ENCODE measurements around the gene PSMD3.

Gene PSMD3

DNA sequence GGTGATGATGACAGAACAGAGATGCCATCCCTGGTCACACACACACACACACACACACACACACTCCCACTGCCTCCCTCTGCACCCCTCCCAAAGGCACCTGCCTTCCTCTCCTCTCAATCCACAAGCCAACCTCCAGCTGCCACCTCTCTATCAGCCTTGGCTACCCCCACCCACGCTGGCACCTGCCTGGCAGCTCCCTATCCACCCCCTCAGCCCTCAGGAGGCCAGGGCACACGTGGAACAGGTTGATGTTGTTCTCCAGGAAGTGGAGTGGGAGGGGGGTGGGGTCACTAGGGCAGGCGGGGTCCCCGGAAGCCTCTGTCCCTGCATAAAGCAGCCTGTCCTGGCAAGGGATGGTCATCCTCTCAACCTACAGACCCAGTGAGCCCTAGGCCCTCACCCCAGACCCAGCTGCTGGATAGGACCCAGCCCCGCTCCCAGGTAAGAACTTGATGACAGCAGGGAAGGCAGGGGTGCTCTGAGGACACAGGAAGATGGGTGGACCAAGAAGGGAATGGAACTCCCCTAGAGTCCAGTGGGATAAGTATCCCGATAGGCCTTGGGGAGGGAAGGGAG is 17.9 kb upstream of the PSMD3 start, which contains the start of gene GSDMA:
TSS of gene GSDMA (plus strand) at position 363 of the 579 bp plus-strand sequence. CDS start 2,684 bp downstream, outside the sequence.
- no peak for DNase-seq

DNA sequence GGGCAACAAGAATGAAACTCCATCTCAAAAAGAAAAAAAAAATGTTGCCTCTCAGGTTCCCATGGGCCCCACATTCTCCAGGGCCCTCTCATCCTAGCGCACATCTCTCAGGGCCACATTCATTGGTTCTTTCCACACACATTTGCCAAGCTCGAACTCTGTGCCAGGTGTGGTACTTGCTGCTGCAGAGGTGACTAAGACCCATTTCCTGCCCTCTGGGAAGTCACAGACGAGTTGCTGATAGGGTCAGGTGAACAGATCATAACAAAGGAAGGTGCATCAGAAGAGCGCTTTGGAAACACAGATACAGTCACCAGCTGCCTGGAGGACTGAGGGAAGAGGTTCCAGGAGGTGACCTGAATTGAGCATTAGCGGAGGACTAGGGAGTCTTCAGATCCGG is 16.8 kb upstream of the PSMD3 start:
- DNase-seq = no peak

DNA sequence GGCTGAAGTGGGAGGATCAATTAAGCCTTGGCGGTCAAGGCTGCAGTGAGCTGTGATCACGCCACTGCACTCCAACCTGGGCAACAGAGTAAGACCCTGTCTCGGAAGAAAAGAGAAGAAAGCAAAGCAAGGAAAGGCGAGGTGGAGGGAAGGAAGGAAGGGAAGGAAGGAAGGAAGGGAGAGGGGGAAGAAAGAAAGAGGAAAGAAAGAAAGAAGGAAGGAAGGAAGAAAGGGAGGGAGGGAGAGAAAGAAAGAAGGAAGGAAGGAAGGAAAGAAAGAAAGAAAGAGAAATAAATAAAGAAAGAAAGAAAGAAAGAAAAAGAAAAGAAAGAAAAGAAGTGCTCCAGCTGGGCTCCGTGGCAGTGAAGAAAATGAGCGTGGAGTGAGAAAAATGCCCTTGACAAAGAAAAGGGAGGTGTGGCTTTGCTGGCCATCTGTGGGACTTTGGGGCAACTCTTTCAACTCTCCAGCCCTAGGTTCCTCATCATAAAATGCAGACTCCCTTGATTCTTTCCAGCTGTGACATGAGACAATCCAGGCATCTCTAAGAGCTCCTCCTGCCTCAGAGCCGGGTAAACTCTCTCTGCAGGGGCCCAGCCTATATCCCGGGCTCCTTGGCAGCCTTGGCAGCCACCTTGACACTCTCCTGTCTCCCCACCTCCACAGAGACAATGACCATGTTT is 15.4 kb upstream of the PSMD3 start:
- DNase-seq = no peak

DNA sequence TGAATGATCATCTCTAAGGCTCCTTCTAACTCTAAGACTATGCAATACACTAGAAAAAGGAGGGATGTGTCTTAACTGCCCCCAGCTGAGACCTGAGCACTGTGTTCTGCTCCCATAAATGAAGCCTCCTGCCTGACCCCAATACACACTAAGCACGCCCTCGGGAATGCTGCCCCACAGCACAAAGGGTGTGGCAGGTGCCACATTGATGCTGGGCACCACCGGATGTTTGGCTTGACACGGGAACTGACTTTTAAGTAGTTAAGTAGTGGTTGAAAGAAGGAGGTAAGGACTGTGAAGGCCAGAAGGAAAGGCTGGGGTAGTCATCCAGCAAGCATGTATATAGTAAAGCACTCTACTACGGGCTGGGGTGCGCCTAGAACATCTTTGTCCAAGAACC is 13.8 kb upstream of the PSMD3 start:
- no peak for DNase-seq

DNA sequence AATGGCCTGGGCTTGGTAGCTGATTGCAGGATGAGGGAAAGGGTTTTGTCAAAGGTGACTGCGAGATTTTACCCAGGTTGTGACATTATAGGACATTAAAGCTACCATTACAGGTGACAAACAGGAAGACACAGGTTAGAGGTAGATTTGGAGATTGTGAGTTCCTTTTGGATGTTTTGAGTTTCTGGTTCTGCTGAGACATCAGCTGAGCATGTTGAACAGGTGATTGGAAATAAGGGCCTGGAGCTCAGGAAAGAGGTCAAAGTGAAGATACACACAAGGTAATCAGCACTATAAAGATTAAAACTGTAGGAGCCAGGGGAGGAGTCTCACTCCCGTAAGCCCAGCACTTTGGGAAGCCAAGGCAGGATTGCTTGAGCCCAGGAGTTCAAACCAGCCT is 11.8 kb upstream of the PSMD3 start:
- DNase-seq = no peak

DNA sequence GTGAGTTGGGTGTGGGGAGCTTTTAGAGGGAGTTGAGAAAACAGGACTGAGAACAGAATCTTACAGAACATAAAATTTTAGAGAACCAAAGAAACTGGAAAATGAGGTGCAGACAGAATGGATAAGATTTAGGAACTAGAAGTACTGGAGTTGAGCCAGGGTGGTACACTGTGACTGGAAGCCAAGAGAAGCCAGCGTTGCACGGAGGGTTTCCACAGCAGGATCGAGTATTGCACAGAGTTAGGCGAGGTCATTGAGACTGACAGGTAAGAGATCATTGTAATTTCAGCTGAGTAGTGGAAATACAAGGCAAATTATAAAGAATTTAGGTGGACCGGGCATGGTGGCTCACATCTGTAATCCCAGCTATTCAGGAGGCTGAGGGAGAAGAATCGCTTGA is 11.2 kb upstream of the PSMD3 start:
- DNase-seq = no peak

DNA sequence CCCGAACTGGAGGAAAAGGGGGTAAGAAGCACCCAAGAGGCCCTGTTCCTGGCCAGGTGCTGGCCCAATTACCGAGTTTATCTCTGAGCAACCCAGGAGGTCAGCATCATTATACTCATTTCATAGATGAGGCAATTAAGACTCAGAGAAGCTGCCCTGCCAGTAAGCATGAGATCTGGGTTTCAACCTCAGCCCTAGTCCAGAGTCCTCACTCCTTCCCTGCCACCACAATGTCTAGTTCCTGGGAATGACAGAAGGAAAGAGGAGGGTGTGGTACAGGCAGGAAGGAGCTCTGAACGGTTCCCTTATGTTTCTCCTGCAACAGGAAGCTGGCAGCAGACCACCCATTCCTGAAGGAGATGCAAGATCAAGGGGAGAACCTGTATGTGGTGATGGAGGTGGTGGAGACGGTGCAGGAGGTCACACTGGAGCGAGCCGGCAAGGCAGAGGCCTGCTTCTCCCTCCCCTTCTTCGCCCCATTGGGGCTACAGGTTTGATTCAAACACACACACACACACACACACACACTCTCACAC is 10.4 kb upstream of the PSMD3 start:
- DNase-seq = no peak

DNA sequence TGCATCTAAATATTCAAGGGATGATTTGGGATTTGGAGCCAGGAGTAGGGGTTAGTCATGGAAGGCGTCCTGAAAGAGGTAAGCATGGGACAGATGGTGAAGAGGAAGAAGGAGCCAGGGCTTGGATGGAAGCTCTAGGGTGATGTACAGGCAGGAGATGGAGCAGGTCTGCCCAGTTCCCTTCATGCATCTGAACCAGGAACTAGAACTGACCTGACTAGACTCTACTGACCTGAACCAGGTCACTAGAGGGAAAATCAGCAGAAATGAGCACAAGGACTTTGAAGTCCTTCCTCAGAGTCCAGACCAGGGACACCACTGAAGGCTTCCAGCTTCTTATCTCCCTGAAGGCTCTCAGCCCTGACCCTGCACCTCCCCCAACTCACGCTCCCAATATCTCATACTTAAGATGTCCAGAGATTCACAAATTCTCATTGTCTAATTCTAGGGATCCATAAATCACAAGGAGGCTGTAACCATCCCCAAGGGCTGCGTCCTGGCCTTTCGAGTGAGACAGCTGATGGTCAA is 9.5 kb upstream of the PSMD3 start:
- no peak for DNase-seq

DNA sequence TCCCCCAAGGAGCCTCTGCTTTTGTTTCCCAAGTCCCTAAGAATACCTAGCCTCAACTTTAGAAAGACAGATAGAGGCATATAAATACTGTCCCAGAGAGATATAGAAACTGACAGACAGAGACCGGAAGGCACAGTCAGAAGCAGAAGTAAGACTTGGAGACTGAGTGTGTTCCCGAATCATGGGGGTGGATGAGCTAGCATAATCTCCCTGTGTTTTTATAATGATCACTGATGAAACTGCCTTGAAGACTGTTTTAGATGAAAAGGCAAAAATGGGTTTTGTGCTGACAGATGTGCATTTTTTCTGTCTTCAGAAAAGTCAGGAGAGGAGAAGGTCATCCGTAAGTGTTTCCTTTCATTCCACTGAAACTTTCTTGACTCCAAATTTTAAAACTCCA is 8.3 kb upstream of the PSMD3 start:
- DNase-seq = no peak

DNA sequence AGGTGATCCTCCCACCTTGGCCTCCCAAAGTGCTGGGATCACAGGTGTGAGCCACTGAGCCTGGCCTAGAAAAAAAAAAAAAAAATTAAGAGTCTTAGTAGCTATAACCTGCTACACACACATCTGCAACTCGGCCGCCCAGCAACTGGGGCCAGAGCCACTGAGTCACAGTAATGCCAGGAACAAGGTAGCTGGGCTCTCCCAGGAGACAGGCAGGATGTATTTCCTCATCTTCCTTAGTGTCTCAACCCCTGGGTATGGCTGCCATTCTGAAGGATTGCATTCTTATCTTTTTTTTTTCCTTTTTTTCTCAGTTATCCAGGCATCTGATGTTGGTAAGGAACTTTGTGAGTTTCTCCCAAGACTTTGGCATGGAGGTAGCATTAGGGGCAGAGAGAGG is 7.1 kb upstream of the PSMD3 start:
- DNase-seq = no peak

DNA sequence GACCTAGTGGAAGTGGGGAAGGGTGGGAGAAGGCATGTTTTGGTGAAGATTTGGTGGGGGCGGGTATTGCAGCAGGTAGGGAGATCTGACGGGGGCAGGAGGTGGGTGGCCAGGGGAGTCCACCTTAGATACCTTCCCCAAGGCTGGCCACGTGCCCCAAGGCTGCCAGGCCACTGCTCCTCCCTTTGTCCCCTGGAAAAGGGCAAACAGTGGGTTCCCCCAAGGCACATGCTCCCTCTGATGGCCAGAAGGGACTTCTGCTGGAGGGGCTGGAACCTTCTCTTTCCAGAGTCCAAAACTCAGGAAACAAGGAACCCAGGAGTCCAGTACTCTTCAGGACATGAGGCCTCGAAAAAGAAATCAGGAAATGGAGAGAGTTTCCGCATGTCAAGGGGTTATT is 6.2 kb upstream of the PSMD3 start:
- no peak for DNase-seq

DNA sequence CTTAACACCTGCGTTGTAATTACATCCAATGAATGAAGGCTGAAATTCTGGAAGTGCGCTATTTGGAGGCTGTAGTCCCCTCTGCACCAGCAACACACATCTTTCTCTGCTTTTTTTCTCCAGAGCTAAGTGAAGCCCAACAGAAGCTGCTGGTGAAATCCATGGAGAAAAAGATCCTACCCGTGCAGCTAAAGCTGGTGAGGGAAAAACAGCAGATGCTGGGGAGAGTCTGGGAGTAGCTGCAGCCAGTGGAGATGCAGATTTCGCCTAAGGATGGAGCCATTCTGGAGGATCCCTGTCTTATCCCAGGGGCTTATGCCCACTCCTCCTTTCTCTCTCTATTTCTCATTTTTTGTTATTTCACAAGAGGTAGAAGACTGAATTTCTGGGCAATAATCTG is 4.8 kb upstream of the PSMD3 start:
- no peak for DNase-seq

DNA sequence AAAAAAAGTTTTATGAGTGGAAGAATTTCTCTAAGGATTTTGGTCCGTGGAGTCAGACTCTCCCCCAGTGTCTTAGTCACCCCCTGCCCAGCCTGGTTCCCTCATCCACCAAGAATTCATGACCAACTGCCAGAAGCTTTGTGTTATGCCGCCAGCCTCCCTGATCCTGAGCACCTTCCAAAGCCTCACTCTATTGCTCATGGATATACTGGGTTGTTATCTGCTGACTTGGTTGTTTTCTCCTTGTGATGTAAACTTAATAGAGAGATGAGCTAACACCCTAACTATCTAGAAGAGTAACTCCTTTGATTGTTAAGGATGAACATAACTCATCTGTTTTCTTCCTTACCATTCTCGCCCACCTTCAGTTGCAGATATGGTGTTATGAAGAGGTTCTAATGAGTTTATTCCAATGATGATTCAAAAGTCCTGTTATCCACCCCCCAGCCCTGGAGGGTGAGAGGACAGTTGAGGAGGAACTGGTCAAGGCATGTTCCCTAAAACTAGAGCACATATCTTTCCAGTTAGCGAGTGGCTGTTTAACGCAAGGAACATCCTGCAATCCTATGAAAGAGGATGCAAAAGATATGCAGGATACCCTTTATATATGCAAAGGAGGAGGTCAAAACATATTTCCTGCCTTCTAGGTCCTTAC is 1.5 kb upstream of the PSMD3 start:
- DNase-seq = no peak

DNA sequence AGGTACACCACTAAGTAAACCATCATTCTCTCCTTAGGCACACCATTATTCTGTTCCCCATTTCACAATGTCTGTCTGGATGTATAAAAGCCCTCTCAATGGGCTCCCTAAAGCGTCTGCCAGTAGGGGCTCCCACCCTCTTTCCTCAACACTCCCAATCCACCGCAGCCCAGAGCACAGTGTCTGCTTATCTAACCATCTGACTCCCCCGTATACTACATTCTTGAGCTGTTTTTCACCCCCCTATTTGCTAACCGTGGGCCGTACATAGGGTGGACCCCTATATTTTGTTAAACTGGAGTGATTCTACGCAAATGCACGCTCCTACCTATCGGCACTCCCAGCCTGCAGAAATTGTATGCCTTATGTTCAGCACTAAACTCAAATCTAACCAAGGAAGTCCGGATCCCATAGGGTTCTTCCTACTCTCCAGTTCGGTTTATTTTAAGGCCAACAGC is 685 bp upstream of the PSMD3 start:
- DNase-seq = no peak

DNA sequence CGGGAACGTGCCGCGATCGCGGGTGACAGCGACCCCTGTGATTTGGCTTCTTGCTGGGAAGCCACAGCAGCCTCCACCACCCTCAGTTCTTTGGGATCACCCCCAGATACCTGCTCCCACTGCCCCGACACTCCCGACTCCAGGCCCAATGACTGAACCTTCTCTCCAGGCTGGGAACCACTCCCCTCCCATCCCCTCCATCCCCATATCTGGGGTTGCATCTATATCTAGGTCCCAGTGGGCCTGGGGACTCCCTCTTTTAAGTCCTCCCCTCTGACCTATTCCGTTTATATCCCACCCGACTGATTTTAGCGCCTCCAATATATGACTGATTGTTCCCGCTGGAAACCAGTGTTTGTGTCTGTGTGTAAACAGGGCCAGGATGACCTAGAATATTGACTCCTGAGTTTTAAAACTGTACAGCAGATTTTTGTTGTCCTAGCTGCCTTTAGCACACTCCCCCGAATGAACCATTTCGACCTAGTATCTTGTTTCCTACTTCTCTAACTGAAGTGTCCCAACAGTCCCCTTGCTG is 667 bp downstream of the PSMD3 start:
- no peak for DNase-seq

DNA sequence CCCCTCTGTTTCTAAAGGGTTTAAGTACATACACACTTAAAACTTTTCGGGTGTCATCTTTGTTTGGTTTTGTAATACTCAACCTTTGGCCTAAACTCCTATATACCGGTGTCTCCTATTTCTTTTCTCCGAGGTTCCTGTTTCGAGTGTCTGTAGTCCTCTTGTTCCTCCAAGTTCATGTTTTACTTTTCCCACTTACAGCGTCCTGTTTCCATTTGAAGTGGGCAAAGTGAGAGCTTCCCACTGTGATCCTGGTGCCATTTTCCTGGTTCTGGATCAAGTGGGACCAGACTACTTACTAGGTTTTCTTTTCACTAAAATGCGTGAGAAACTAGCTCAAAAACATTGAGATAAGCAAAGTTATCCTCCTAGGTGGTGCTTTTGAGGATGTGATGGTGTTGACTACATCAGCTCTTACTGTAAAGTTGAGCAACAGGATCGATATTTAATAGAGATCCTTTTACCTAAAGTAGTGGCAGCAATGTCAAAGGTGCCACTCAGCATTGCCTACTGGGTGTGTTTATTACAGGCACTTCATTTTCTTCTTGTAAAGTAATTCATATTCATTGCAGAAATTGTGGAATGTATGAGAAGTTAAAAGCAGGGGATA is 1.3 kb downstream of the PSMD3 start:
- DNase-seq = no peak

DNA sequence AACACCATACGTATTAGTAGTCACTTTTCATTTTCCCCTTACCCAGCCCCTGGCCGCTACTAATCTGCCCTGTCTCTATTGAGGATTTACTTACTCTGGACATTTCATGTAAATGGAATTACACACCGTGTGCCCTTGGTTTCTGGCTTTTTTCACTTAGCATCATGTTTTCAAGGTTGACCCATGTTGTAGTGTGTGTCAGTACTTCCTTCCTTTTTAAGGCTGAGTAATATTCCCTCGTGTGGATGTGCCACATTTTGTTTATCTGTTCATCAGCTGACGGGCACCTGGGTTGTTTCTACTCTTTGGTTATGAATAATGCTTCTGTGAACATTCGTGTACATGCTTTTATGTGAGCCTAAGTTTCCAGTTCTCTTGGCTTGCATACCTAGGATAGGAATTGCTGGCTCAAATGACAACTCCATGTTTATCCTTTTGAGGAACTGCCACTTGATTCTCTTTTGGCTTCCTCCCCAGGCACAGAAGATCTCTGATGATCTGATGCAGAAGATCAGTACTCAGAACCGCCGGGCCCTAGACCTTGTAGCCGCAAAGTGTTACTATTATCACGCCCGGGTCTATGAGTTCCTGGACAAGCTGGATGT is 7.7 kb downstream of the PSMD3 start:
- DNase-seq = no peak

DNA sequence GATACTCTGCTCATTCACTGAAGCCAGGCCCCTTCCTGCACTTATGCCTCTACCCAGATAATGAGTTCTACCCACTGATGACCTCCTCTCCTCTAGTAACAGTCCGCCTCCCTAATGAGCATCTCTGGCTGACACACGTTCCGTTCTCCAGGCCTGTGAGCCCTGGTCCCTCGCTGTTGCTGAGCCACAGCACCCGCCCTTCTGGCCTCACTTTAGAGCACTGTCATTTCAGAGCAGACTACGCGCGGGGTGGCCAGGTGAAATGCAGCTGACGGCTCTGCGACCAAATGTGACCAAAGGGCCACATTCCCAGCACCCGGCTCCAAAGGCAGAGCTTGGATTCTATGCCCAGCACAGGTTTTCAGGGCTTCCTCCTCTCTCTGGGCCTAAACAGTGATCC is 13.8 kb downstream of the PSMD3 start:
- DNase-seq = no peak

DNA sequence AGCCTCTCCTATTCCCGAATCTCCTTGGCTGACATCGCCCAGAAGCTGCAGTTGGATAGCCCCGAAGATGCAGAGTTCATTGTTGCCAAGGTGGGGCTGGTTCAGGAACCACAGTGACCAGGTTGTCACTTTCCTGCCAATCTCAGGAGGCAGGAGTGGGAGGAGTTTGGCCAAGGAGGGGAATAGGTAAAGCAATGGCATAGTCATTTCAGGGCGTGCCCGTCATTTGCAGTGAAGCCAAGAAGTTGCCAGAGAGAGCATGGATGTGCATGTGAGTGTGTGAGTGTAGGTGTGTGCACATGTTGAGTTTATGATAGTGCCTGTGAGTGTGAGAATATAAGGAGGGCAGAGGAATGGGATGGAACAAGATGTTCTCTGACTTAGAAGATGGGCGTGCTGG is 14.8 kb downstream of the PSMD3 start:
- no peak for DNase-seq

DNA sequence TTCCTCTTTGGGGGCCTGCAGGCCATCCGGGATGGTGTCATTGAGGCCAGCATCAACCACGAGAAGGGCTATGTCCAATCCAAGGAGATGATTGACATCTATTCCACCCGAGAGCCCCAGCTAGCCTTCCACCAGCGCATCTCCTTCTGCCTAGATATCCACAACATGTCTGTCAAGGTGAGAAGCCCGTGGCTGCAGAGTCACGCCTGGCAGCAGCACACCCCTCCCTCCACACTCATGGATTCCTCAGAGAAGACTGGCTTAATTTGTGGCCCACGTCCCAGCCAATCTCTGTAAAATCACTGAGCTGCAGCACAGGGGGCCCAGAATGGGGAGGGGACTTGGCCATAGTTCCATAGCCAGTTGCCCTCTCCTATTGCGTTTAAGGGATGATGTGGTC is 15.6 kb downstream of the PSMD3 start:
- DNase-seq = no peak

DNA sequence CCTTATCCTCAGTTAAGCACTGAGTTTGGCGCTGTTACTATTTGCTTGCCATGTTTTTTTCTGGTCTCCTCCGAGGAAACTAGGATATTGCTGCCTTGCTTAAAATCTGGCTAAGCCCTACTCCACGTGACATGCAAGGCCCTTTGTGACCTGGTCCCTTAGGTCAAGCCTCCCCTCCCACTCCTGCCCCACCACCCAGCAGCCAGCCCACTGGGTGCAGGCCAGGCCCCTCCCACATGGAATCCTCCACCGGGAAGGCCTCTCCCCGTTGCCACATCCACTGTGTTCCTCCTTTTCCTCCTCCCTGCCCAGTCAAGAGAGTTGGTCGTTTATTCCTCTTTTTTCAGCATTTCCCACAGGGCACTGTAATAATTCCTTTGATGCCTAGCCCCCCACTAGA is 16.2 kb downstream of the PSMD3 start:
- DNase-seq = no peak

DNA sequence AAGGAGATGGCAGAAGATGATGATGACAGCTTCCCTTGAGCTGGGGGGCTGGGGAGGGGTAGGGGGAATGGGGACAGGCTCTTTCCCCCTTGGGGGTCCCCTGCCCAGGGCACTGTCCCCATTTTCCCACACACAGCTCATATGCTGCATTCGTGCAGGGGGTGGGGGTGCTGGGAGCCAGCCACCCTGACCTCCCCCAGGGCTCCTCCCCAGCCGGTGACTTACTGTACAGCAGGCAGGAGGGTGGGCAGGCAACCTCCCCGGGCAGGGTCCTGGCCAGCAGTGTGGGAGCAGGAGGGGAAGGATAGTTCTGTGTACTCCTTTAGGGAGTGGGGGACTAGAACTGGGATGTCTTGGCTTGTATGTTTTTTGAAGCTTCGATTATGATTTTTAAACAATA is 16.9 kb downstream of the PSMD3 start:
- DNase-seq = no peak

DNA sequence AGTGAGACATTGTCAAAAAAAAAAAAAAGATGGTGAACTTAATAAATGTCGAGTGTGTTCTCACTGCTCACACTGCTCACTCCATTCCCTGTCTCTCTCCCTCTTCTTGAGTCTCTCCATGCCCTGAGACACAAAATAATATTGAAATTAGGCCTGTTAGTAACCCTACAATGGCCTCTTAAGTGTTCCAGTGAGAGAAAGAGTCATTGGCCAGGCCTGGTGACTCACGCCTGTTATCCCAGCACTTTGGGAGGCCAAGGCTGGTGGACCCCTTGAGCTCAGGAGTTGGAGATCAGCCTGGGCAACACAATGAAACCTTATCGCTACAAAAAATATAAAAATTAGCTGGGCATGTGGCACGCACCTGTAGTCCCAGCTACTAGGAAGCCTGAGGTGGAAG is 18.5 kb downstream of the PSMD3 start:
- DNase-seq = no peak

Measured in activated CD8-positive, alpha-beta memory T cell treated with anti-CD3 and anti-CD28 coated beads for 24 hours (primary cell).